A673 (cell line): ENCODE data around the gene PLK1.

Experiments used
- CTCF ChIP-seq: fragments of 300-800, 200-600 bp; sonication (generic); conservative IDR thresholded peaks from 2 replicates; pipeline ENCODE4 v1.5.1; 2017; ENCODE audit warnings: low read depth, mild to moderate bottlenecking, antibody characterized with exemption, low read length, moderate library complexity, mixed read lengths
- EZH2 ChIP-seq: fragments of 200-600 bp; sonication (generic); IDR thresholded peaks from 2 replicates; pipeline ENCODE4 v1.6.1; 2017; ENCODE audit warnings: borderline replicate concordance, low read depth, mild to moderate bottlenecking, mixed read lengths, antibody characterized with exemption, low read length; ENCODE audit not compliant: poor library complexity, severe bottlenecking

- TF ChIP-seq EZH2 (no peak), CTCF (no peak)
Measured at GRCh38 chr16:23642246-23642774, 36.4 kb upstream of the PLK1 start.
